Ovary (tissue), 9 donors: ENCODE results near the gene DPP7. TPM values are rescaled to one million over a fixed set of nuclear protein-coding genes. Genes with fewer than 3 reads are reported as not detected.

Source experiments
- DNase-seq, 5 donors: peaks; one replicate each; pipeline ENCODE4 v3.0.0-alpha.2; 2019 to 2020
- H3K27ac ChIP-seq, 2 donors: fragments of 200-600 bp; one replicate each; pipeline versions ENCODE4 v1.5.1 to v1.8.0; 2019 to 2022
- H3K27me3 ChIP-seq: fragments of 200-600 bp; one replicate; pipeline ENCODE4 v1.8.0; 2022
- H3K36me3 ChIP-seq: fragments of 200-600 bp; sonication (generic); one replicate; pipeline ENCODE4 v1.5.1; 2019
- H3K4me1 ChIP-seq: one replicate; pipeline ENCODE4 v1.8.1; 2013; ENCODE audit warnings: mild to moderate bottlenecking, moderate library complexity; ENCODE audit not compliant: insufficient read depth
- H3K4me3 ChIP-seq: fragments of 200-600 bp; sonication (generic); one replicate; pipeline ENCODE4 v1.5.1; 2017
- H3K9me3 ChIP-seq, 2 donors: fragments of 200-600 bp in 1 of 2; sonication (generic) in 1 of 2; one replicate each; pipeline versions ENCODE4 v1.5.1 to v1.8.1; 2013 to 2019; ENCODE audit warnings: mild to moderate bottlenecking in 1 of 2, moderate library complexity in 1 of 2
- EP300 ChIP-seq: sonication (generic); formaldehyde crosslinking; IDR thresholded peaks from one replicate; pipeline ENCODE4 v1.6.1; 2017; ENCODE audit warnings: antibody characterized with exemption
- POLR2A ChIP-seq: fragments of 450-650 bp; IDR thresholded peaks from one replicate; pipeline ENCODE4 v1.6.1; 2017; ENCODE audit warnings: antibody characterized with exemption, mild to moderate bottlenecking, moderate library complexity
- WGBS, 3 donors: extraction: QIAGEN DNeasy Blood & Tissue Kit in 1 of 3; methylation state at CpG; one replicate each; pipeline versions ENCODE4 v1.1.5 to v1.1.7; 2013 to 2017; 5-methylcytosine and 5-hydroxymethylcytosine counted together
- intact Hi-C, 4 donors: fragments of 100-400 bp; cut with DNase I; formaldehyde crosslinking; loops; one replicate each; pipeline versions ENCODE4 v1.11.0 to v1.15.1; 2022 to 2023
- polyA plus RNA-seq, 2 donors: library from polyadenylated mRNA; stranded (reverse); fragments of 200-250 nt in 1 of 2; fragments of 350-450 nt in 1 of 2; fragmentation: Illumina TruSeq in 1 of 2; extraction: RNeasy Lipid Tissue Mini Kit (QIAGEN cat#74804) in 1 of 2; gene quantifications; one replicate each; pipeline ENCODE4 v1.2.3, GENCODE V29; 2013 to 2014
- total RNA-seq, 7 donors: library from RNA; depleted of rRNA in 2 of 7; stranded (reverse); fragments of >200 nt in 2 of 7; fragmentation: NEBNext Ultra II Directional in 3 of 7; extraction: Animal tissue kit (Norgen Biotek cat#: 25700) in 3 of 7; gene quantifications; one replicate each; pipeline versions ENCODE4 v1.1.0 to v1.2.4, GENCODE V29; 2016 to 2023
- TF ChIP-seq, protein P1 (sequence below), 3 donors: fragments of 450-650 bp in 2 of 3; fragments of 200-600 bp in 1 of 3; IDR thresholded peaks; one replicate each; pipeline versions ENCODE4 v1.5.1 to v1.8.0; 2016 to 2022; ENCODE audit warnings: antibody characterized with exemption in 3 of 3, mild to moderate bottlenecking in 1 of 3
- donor health status: DM: no; HTN: no; CAD: no; lungs with moderate emphysema.
- donor health status: DM: no; HTN: no; CAD: no.
- donor health status: Bipolar disorder and iron deficiency.
- donor health status: DM: yes; HTN: yes; CAD: no.
- donor health status: DM: no; HTN: no; CAD: no.
- donor health status: DM: yes; HTN: yes; CAD: no.

Gene DPP7
- total and polyA plus RNA-seq, 9 donors: 3.0 to 117 (median 88.7) TPM

DNA sequence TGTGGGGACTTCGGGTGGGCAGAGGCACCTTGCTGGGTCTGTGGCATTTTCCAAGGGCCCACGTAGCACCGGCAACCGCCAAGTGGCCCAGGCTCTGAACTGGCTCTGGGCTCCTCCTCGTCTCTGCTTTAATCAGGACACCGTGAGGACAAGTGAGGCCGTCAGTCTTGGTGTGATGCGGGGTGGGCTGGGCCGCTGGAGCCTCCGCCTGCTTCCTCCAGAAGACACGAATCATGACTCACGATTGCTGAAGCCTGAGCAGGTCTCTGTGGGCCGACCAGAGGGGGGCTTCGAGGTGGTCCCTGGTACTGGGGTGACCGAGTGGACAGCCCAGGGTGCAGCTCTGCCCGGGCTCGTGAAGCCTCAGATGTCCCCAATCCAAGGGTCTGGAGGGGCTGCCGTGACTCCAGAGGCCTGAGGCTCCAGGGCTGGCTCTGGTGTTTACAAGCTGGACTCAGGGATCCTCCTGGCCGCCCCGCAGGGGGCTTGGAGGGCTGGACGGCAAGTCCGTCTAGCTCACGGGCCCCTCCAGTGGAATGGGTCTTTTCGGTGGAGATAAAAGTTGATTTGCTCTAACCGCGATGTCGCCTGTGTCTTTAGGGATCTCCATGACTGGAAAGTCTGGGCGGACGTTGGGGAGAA is 5.8 kb downstream of the DPP7 start:
- TF ChIP-seq POLR2A: no peak
- no peak for TF ChIP-seq EP300
- TF ChIP-seq, protein P1, sequence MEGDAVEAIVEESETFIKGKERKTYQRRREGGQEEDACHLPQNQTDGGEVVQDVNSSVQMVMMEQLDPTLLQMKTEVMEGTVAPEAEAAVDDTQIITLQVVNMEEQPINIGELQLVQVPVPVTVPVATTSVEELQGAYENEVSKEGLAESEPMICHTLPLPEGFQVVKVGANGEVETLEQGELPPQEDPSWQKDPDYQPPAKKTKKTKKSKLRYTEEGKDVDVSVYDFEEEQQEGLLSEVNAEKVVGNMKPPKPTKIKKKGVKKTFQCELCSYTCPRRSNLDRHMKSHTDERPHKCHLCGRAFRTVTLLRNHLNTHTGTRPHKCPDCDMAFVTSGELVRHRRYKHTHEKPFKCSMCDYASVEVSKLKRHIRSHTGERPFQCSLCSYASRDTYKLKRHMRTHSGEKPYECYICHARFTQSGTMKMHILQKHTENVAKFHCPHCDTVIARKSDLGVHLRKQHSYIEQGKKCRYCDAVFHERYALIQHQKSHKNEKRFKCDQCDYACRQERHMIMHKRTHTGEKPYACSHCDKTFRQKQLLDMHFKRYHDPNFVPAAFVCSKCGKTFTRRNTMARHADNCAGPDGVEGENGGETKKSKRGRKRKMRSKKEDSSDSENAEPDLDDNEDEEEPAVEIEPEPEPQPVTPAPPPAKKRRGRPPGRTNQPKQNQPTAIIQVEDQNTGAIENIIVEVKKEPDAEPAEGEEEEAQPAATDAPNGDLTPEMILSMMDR (IDR thresholded peaks at IDR 0.05): no peak
- no peak for DNase-seq
- intact Hi-C loops: no loop called here
- H3K27me3 ChIP-seq: no peaks in the 10 kb centered on the region
- H3K4me1 ChIP-seq: peaks cover 3% of the 10 kb centered on the region
- no peak overlapping the region for H3K27ac ChIP-seq
- no peaks in the 10 kb centered on the region for H3K36me3 ChIP-seq
- no peaks in the 10 kb centered on the region for H3K9me3 ChIP-seq
- no peak overlapping the region for H3K4me3 ChIP-seq
- 85 to 88% (median 87%) methylated on average over 28 to 29 of the region's 29 CpGs for WGBS, 3 donors

DNA sequence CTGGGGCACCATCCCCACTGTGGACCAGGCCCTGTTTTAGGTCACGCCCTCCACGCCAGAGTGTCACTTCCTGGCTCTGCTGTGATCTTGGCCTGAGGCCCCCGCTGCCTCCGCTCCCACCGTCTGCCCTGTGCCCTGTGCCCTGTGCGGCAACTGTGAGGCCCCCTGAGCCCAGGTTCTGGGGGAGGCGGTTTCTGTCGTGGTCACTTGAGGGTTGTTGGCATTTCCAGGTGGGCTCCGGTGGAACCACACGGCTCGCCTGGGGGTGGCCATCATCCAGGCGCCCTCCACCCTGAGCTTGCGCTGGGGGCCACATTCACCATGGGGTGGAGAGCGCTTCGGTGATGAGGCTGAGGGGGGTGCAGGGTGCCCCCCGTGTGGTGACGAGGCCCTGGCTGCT is 6.6 kb downstream of the DPP7 start:
- Histone ChIP-seq H3K9me3 (no peaks in the 10 kb centered on the region), H3K36me3 (no peaks in the 10 kb centered on the region), H3K27ac (no peak overlapping the region), H3K4me1 (no peaks in the 10 kb centered on the region), H3K27me3 (no peaks in the 10 kb centered on the region), H3K4me3 (no peak overlapping the region)
- TF ChIP-seq, protein P1 (IDR thresholded peaks at IDR 0.05): no peak
- TF ChIP-seq POLR2A (no peak), EP300 (no peak)
- intact Hi-C loops: no loop called here
- DNase-seq: no peak
- 87 to 95% (median 90%) methylated on average over 16 to 17 of the region's 17 CpGs for WGBS, 3 donors

DNA sequence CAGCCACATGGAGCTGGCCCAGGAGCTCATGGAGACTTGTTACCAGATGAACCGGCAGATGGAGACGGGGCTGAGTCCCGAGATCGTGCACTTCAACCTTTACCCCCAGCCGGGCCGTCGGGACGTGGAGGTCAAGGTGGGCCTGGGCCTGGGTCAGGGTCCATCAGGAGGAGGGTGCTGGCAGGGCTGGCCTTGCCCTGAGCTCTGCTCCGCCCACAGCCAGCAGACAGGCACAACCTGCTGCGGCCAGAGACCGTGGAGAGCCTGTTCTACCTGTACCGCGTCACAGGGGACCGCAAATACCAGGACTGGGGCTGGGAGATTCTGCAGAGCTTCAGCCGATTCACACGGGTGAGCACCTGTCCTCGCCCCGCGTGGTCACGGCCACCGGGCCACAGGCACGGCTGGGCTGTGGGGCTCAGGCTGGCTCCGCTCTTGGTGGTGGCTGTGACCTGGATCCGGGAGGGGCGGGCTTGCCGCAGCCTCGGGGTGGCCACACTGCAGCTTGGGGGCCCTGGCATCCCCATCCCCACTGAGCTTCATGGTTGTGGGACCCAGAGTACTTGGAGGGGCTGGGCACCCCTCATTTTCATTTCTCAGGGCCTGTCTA is 7.1 kb downstream of the DPP7 start:
- Histone ChIP-seq H3K36me3 (no peaks in the 10 kb centered on the region), H3K27ac (no peak overlapping the region), H3K27me3 (no peaks in the 10 kb centered on the region), H3K4me1 (no peaks in the 10 kb centered on the region), H3K4me3 (no peak overlapping the region), H3K9me3 (no peaks in the 10 kb centered on the region)
- TF ChIP-seq EP300: no peak
- TF ChIP-seq POLR2A: no peak
- TF ChIP-seq, protein P1 (IDR thresholded peaks at IDR 0.05): no peak
- intact Hi-C loops: no loop called here
- no peak for DNase-seq
- WGBS, 3 donors: 83 to 89% (median 85%) methylated on average over 20 to 27 of the region's 27 CpGs

DNA sequence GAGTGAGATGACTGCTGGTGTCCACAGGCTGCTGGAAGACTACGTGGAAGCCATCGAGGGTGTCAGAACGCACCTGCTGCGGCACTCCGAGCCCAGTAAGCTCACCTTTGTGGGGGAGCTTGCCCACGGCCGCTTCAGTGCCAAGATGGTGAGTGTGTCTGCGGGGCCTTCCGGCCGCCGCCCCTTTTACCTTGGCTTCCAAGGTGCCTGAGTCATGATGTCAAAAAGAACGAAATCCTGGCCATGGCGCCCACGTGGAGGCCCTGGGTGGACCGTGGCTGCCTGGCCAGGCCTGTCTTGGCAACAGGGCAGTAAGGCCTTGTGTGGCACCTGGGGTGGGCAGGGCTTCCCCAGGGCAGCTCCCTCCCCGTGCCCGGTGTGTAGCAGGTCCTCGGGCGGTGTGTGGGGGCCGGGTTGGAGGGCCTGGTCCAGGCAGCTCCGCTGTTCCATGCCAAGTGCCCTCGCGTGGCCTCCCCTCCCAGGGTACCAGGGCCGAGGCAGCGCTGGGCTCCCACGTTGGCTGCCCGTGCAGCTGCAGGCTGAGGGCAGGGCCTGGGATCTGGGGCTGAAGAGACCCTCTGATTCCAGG is 7.8 kb downstream of the DPP7 start:
- Histone ChIP-seq H3K36me3 (no peaks in the 10 kb centered on the region), H3K9me3 (no peaks in the 10 kb centered on the region), H3K27me3 (no peaks in the 10 kb centered on the region), H3K4me3 (no peak overlapping the region), H3K4me1 (no peaks in the 10 kb centered on the region), H3K27ac (no peak overlapping the region)
- intact Hi-C loops: no loop called here
- TF ChIP-seq, protein P1 (IDR thresholded peaks at IDR 0.05): no peak
- TF ChIP-seq EP300 (no peak), POLR2A (no peak)
- WGBS, 3 donors: 89 to 90% (median 89%) methylated on average over 23 to 27 of the region's 27 CpGs
- DNase-seq: no peak
